NOMO-1 treated with DMSO at 0.1 percent for 48 hours (cell line): ENCODE results near the gene MAP3K5.

Source experiments
- DNase-seq: peaks from one replicate; lab custom pipeline; 2025; ENCODE audit not compliant: unreplicated experiment; lab: John Stamatoyannopoulos, UW

MAP3K5 gene

GRCh38 chr6:136654086-136654485 is 138.2 kb downstream of the MAP3K5 start:
- no peak for DNase-seq

- DNase-seq, result no peak
Observed at GRCh38 chr6:136652656-136653055, 139.6 kb downstream of the MAP3K5 start.

GRCh38 chr6:136651982-136652381 is 140.3 kb downstream of the MAP3K5 start:
- no peak for DNase-seq

- DNase-seq, result no peak
Observed at GRCh38 chr6:136647363-136647852, 144.9 kb downstream of the MAP3K5 start.

- DNase-seq, result no peak
Observed at GRCh38 chr6:136646377-136646776, 145.9 kb downstream of the MAP3K5 start.

- DNase-seq, result no peak
Observed at GRCh38 chr6:136644597-136644952, 147.7 kb downstream of the MAP3K5 start.

- DNase-seq, result peak; percentile 46
Observed at GRCh38 chr6:136643850-136644596, 148.3 kb downstream of the MAP3K5 start.

- DNase-seq, result no peak
Observed at GRCh38 chr6:136641873-136642465, 150.3 kb downstream of the MAP3K5 start.

GRCh38 chr6:136641166-136641565 is 151.1 kb downstream of the MAP3K5 start:
- DNase-seq, result no peak

- no peak for DNase-seq
Observed at GRCh38 chr6:136640132-136640915, 152.0 kb downstream of the MAP3K5 start.

- DNase-seq, result no peak
Observed at GRCh38 chr6:136639702-136640101, 152.6 kb downstream of the MAP3K5 start.

GRCh38 chr6:136635615-136636014 is 156.7 kb downstream of the MAP3K5 start:
- no peak for DNase-seq

GRCh38 chr6:136633355-136633754 is 158.9 kb downstream of the MAP3K5 start:
- DNase-seq, result no peak

GRCh38 chr6:136628996-136629395 is 163.3 kb downstream of the MAP3K5 start:
- no peak for DNase-seq

- DNase-seq, result no peak
Observed at GRCh38 chr6:136627191-136627590, 165.1 kb downstream of the MAP3K5 start.

- no peak for DNase-seq
Observed at GRCh38 chr6:136625293-136625692, 167.0 kb downstream of the MAP3K5 start.

GRCh38 chr6:136624347-136624746 is 167.9 kb downstream of the MAP3K5 start:
- no peak for DNase-seq

GRCh38 chr6:136618086-136618485 is 174.2 kb downstream of the MAP3K5 start:
- no peak for DNase-seq

- DNase-seq, result no peak
Observed at GRCh38 chr6:136616527-136616926, 175.8 kb downstream of the MAP3K5 start.

GRCh38 chr6:136614994-136615393 is 177.3 kb downstream of the MAP3K5 start:
- DNase-seq, result no peak

- DNase-seq, result no peak
Observed at GRCh38 chr6:136614350-136614749, 177.9 kb downstream of the MAP3K5 start.

GRCh38 chr6:136613477-136613876 is 178.8 kb downstream of the MAP3K5 start:
- no peak for DNase-seq
